ENCODE results near the gene EEFSEC. TPM values are rescaled to one million over a fixed set of nuclear protein-coding genes. Genes with fewer than 3 reads are reported as not detected.
A peak's percentile ranks its signal among the peaks of the same experiment; 100 is the strongest.

Gene EEFSEC
- total RNA-seq, 1 experiment from 2014 or later: 9.5 TPM

- Histone ChIP-seq H2BK20ac (ENCODE audit: low read depth, low read length, poor library complexity, severe bottlenecking) (no peak within 1 kb of the TSS), H3K23me2 (ENCODE audit: insufficient read length, low read depth, low read length, poor library complexity, severe bottlenecking) (peaks cover 5% of the 10 kb centered on the region), H4K5ac (ENCODE audit: insufficient read length, low read depth, low read length) (no peak within 1 kb of the TSS), H2AFZ (ENCODE audit: low read length) (no peak within 1 kb of the TSS), H3K4ac (ENCODE audit: low read depth, low read length) (no peak within 1 kb of the TSS; the same call in 1 of the 2 replicates), H3K79me2 (ENCODE audit: insufficient read depth, low read length) (peaks cover 13% of the 10 kb centered on the region; the same call in 1 of the 2 replicates), H4K8ac (replicated peaks; ENCODE audit: insufficient read length, low read depth, low read length) (no peak within 1 kb of the TSS), H3K27me3 (ENCODE audit: insufficient read depth, low read length) (no peaks in the 10 kb centered on the region; the same call in 1 of the 2 replicates), H3K56ac (ENCODE audit: insufficient read length, low read depth, low read length) (peak within 1 kb of the TSS; percentile 20), H2AK5ac (ENCODE audit: insufficient read length, low read length) (no peak within 1 kb of the TSS), H3K9me3 (ENCODE audit: control insufficient read depth, low read depth, low read length) (no peaks in the 10 kb centered on the region), H3K18ac (ENCODE audit: insufficient read length, low read depth, low read length) (peak within 1 kb of the TSS; percentile 95), H3K23ac (ENCODE audit: insufficient read length, low read depth, low read length) (no peak within 1 kb of the TSS), H2BK120ac (ENCODE audit: low read depth, low read length, poor library complexity, severe bottlenecking) (no peak within 1 kb of the TSS), H3T11ph (ENCODE audit: low read length) (peak within 1 kb of the TSS; percentile 23), H3K79me1 (ENCODE audit: insufficient read depth, low read depth, low read length, poor library complexity, severe bottlenecking) (peaks cover 5% of the 10 kb centered on the region), H3K4me2 (ENCODE audit: insufficient read depth, insufficient read length, low read length) (peak within 1 kb of the TSS; percentile 75), H3K27ac (ENCODE audit: insufficient read length, low read depth, low read length) (peak within 1 kb of the TSS; percentile 71), H4K20me1 (ENCODE audit: control insufficient read depth, insufficient read depth, insufficient read length) (no peaks in the 10 kb centered on the region), H2BK15ac (ENCODE audit: low read depth, low read length) (no peak within 1 kb of the TSS), H2BK12ac (ENCODE audit: insufficient read length, low read depth, low read length) (no peak within 1 kb of the TSS), H3K4me1 (ENCODE audit: insufficient read depth, low read length) (no peaks in the 10 kb centered on the region), H3K9ac (ENCODE audit: extremely low read depth, insufficient read length, low read length) (peak within 1 kb of the TSS; percentile 90), H3K14ac (ENCODE audit: insufficient read depth, low read length) (peak within 1 kb of the TSS; percentile 93), H2BK5ac (ENCODE audit: insufficient read length, low read length) (no peak within 1 kb of the TSS), H4K91ac (ENCODE audit: insufficient read length, low read depth, low read length) (no peak within 1 kb of the TSS)
- peaks cover 12% of the 10 kb centered on the region for H3K27me3 Mint-ChIP-seq (ENCODE audit: low read depth)
- no peak for TF ChIP-seq CTCF (conservative IDR thresholded peaks at IDR 0.05)
- H3K36me3 Mint-ChIP-seq (ENCODE audit: insufficient read depth in 1 of 3, low read depth in 3 of 3): peaks cover 7 to 15% (median 8%) of the 10 kb centered on the region in 3 experiments; a peak in 6 of 7 replicates
- no CpG with 5 or more reads among the region's 47 CpGs for WGBS (ENCODE audit: extremely low coverage, insufficient read length, low lambda C conversion rate)
- DNase-seq: peak; percentile 98
- 0 out of 5 replicates have a peak, but pooled peaks cover 0 to 4% of the 10 kb centered on the region in 2 experiments for H3K9me3 Mint-ChIP-seq
- H3K4me3 Mint-ChIP-seq: peak within 1 kb of the TSS; percentile 98 to 99
- peaks cover 9 to 14% of the 10 kb centered on the region in 2 experiments; a peak in 3 of 4 replicates for H3K4me1 Mint-ChIP-seq
- peak within 1 kb of the TSS; percentile 99 for H3K27ac Mint-ChIP-seq
Measured at GRCh38 chr3:128123538-128124368, 29.5 kb upstream of the EEFSEC start, which contains the start of gene RUVBL1. Gene RUVBL1 (minus strand): TSS chr3:128123812. CDS start chr3:128123724, 88 bp downstream.
